ENCODE measurements around the gene PRMT3.

Gene PRMT3
- total RNA-seq = 10.8 to 76.6 (median 34.5) reads per million in 9 experiments

- Mint-ChIP-seq H3K36me3 (ENCODE audit: insufficient read depth) (peaks cover 26% of the 10 kb centered on the region), H3K27me3 (no peaks in the 10 kb centered on the region), H3K9me3 (no peaks in the 10 kb centered on the region), H3K4me3 (peak within 1 kb of the TSS; percentile 97 to 98), H3K4me1 (ENCODE audit: low read depth in 2 of 2) (peaks cover 22 to 23% of the 10 kb centered on the region in 2 donors), H3K27ac (peak within 1 kb of the TSS; percentile 99)
- peak; percentile 84 for ATAC-seq (replicated peaks)
- DNase-seq = peak; percentile 98 to 99 (median 98)
Measured at GRCh38 chr11:20387261-20388095, at the start of gene PRMT3. TSS of gene PRMT3 (plus strand) at chr11:20387716. CDS start at chr11:20387747, 31 bp downstream.

GRCh38 chr11:20342347-20343141 is 45.0 kb upstream of the PRMT3 start:
- Mint-ChIP-seq H3K27me3 (peaks cover 87 to 96% of the 10 kb centered on the region in 2 donors), H3K27ac (no peak overlapping the region), H3K9me3 (no peaks in the 10 kb centered on the region), H3K4me3 (no peak overlapping the region), H3K4me1 (ENCODE audit: low read depth in 2 of 2) (no peaks in the 10 kb centered on the region), H3K36me3 (ENCODE audit: insufficient read depth) (no peaks in the 10 kb centered on the region)
- DNase-seq (no peak), ATAC-seq (replicated peaks) (no peak)

DNA sequence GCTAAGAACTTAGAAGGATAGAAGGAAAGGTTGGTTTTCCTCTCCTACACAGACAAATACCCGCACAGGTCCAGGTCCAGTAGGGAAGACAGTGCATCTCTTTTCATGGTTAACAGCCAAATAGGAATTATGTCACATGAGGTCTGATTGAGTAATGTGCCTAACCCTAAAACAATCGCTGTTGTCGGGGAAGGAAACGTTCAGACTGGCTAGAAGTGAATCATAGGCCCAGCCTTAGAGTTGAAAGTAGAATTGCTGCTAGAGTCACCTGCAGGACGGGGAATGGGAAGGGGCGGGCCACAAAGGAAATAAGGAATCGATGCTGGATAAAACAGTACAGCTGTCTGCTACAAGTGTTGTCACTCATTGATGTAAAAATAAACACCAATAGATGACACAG is 36.4 kb upstream of the PRMT3 start:
- DNase-seq (no peak), ATAC-seq (replicated peaks) (no peak)
- H3K4me3 Mint-ChIP-seq = no peak overlapping the region
- peaks cover 0 to 1% of the 10 kb centered on the region in 2 donors for H3K4me1 Mint-ChIP-seq (ENCODE audit: low read depth in 2 of 2)
- no peaks in the 10 kb centered on the region for H3K9me3 Mint-ChIP-seq
- H3K27ac Mint-ChIP-seq = no peak overlapping the region
- peaks cover 21 to 39% of the 10 kb centered on the region in 2 donors for H3K27me3 Mint-ChIP-seq
- no peaks in the 10 kb centered on the region for H3K36me3 Mint-ChIP-seq (ENCODE audit: insufficient read depth)

DNA sequence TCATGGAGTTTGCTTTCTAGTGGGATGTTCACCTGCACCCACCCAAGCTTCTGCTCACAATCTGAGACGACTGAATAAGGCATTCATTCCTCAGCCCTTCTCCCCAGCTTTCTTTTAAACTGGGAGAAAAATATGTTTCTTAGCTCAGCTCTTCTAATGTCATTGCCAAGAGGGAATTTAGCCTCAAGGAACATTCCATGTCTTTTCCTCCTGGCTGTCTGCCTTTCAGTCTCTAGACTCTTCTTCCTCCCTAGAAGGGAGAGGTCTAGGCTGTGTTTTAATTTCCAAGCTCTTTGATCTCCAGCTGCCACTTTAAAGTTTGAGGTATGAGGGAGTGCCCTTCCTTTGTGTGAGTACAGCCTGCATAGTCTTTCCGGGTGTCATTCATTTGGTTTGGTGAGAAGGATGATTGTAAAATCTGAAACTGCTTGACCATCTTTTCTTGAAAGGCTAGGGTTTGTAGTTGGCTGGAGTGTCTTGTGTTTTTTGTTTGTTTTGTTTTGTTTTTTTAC is 35.7 kb upstream of the PRMT3 start:
- Mint-ChIP-seq H3K4me1 (ENCODE audit: low read depth in 2 of 2) (peaks cover 0 to 1% of the 10 kb centered on the region in 2 donors), H3K36me3 (ENCODE audit: insufficient read depth) (no peaks in the 10 kb centered on the region), H3K4me3 (no peak overlapping the region), H3K27ac (no peak overlapping the region), H3K27me3 (peaks cover 14 to 33% of the 10 kb centered on the region in 2 donors), H3K9me3 (no peaks in the 10 kb centered on the region)
- no peak for DNase-seq
- no peak for ATAC-seq (replicated peaks)

GRCh38 chr11:20353829-20354434 is 33.6 kb upstream of the PRMT3 start:
- no peak overlapping the region for H3K27ac Mint-ChIP-seq
- H3K36me3 Mint-ChIP-seq (ENCODE audit: insufficient read depth) = no peaks in the 10 kb centered on the region
- peaks cover 0 to 1% of the 10 kb centered on the region in 2 donors for H3K4me1 Mint-ChIP-seq (ENCODE audit: low read depth in 2 of 2)
- no peak overlapping the region for H3K4me3 Mint-ChIP-seq
- ATAC-seq (replicated peaks) (peak; percentile 53), DNase-seq (no peak)
- H3K27me3 Mint-ChIP-seq = peaks cover 6 to 25% of the 10 kb centered on the region in 2 donors
- no peaks in the 10 kb centered on the region for H3K9me3 Mint-ChIP-seq

DNA sequence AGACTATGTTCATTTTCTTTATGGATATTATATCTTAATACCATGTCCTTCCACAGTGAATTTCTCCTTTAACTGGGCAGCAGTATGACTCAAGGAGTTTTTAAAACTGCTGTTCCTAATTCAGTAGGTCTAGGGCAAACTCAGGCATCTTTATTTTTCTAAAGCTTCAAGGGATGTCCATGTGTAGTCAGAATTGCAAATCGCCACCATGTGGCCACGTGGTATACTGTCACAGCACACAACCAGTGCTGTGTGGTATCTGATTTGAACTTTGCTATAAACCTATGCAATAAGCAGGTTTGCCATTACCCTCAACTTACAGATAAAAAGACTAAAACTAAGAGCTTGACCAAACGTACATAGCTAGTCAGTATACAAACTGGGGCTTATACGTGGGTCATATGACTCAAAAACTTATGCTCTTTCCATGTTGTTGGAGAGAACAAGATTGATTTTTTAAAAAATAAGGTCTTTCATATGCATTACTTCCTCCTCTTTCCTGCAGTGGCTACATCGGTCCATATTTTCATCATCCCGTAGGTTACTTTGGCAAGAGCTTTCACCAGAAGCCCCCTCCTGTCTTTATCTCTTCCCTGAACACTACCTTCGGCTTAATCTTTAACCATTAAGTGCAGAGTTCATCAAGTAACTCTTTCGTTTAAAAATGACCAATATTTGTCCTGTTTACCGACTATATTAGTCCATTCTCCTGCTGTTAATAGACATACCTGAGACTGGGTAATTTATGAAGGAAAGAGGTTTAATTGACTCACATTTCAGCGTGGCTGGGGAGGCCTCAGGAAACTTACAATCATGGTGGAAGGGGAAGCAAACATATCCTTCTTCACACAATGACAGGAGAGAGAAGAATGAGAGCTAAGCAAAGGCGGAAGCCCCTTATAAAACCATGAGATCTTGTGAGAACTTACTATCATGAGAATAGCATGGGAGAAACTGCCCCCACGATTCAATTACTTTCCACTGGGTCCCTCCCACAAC is 32.0 kb upstream of the PRMT3 start:
- ATAC-seq (replicated peaks) (peak; percentile 93), DNase-seq (peak; percentile 19 to 29 (median 20))
- no peaks in the 10 kb centered on the region for H3K9me3 Mint-ChIP-seq
- peaks cover 6 to 25% of the 10 kb centered on the region in 2 donors for H3K27me3 Mint-ChIP-seq
- H3K4me3 Mint-ChIP-seq = no peak overlapping the region
- H3K4me1 Mint-ChIP-seq (ENCODE audit: low read depth in 2 of 2) = peaks cover 3 to 5% of the 10 kb centered on the region in 2 donors
- H3K27ac Mint-ChIP-seq = no peak overlapping the region
- no peaks in the 10 kb centered on the region for H3K36me3 Mint-ChIP-seq (ENCODE audit: insufficient read depth)

DNA sequence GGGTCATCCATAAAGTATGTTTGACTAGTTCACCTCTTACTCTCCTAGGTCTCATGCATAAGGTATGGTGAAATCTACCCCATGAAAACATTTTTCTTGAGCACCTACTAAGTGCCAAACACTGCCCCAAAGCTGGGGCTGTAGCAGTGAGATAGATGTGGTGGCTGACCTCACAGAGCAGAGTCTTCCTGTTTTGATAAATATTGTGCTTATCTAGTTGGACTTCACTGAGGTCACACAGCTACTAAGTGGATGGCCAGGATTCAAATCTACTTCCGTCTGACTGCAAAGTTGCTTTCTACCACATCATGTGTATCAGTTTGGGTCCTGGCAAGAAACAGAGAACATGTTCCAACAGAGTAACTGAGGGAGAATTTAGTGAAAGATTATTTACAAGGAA is 30.4 kb upstream of the PRMT3 start:
- no peak overlapping the region for H3K4me3 Mint-ChIP-seq
- H3K36me3 Mint-ChIP-seq (ENCODE audit: insufficient read depth) = no peaks in the 10 kb centered on the region
- peaks cover 11 to 13% of the 10 kb centered on the region in 2 donors for H3K4me1 Mint-ChIP-seq (ENCODE audit: low read depth in 2 of 2)
- no peak for DNase-seq
- no peak for ATAC-seq (replicated peaks)
- no peaks in the 10 kb centered on the region for H3K9me3 Mint-ChIP-seq
- H3K27me3 Mint-ChIP-seq = peaks cover 1 to 18% of the 10 kb centered on the region in 2 donors
- H3K27ac Mint-ChIP-seq = no peak overlapping the region

GRCh38 chr11:20360650-20361049 is 26.9 kb upstream of the PRMT3 start:
- Mint-ChIP-seq H3K27me3 (peaks cover 0 to 8% of the 10 kb centered on the region in 2 donors), H3K9me3 (no peaks in the 10 kb centered on the region), H3K27ac (peak overlapping the region; percentile 38 to 93), H3K4me1 (ENCODE audit: low read depth in 2 of 2) (peaks cover 30 to 39% of the 10 kb centered on the region in 2 donors), H3K4me3 (peak overlapping the region; percentile 56 to 75), H3K36me3 (ENCODE audit: insufficient read depth) (peaks cover 11% of the 10 kb centered on the region)
- ATAC-seq (replicated peaks) = peak; percentile 17
- peak in 2 of 3 experiments; percentile 15 to 33 for DNase-seq

DNA sequence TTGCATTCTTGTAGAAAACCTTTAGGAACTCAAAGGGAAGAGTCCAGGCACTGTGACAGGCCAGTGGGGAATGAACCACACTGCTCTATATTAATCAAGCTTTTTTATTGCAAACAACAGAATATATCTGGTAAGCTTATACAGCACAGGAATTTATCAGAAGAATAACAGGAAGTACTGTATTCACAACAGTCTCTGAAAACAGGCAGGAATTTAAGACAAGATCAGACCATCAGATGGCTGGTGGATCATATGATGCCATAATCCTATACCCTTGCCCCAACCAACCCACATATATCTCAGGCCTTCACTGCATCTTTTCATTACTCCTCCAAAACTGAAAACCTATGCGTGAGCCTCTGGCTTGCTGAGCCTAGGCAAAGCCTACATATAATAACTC is 25.0 kb upstream of the PRMT3 start:
- Mint-ChIP-seq H3K4me1 (ENCODE audit: low read depth in 2 of 2) (peaks cover 45 to 55% of the 10 kb centered on the region in 2 donors), H3K9me3 (no peaks in the 10 kb centered on the region), H3K4me3 (peak overlapping the region; percentile 76 to 83), H3K27ac (peak overlapping the region; percentile 76 to 90), H3K27me3 (peaks cover 0 to 3% of the 10 kb centered on the region in 2 donors), H3K36me3 (ENCODE audit: insufficient read depth) (peaks cover 14% of the 10 kb centered on the region)
- no peak for ATAC-seq (replicated peaks)
- no peak for DNase-seq

DNA sequence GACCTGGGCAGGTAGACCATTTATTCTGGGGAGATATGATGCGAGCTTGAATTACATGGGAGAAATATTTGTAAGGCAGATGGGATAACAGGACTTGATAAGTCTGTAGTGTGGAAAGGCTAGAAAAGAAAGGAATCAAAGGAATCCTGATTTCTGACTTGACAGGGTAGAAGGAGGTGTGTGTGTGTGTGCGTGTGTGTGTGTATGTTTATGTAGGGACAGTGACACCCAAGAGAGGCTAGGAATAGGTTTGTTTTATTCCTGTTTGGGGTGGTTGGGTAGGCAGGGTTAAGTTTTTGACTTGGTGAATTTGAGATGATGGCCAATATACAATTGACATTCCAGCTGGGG is 24.4 kb upstream of the PRMT3 start:
- DNase-seq = no peak
- H3K36me3 Mint-ChIP-seq (ENCODE audit: insufficient read depth) = peaks cover 14% of the 10 kb centered on the region
- H3K27me3 Mint-ChIP-seq = no peaks in the 10 kb centered on the region
- no peaks in the 10 kb centered on the region for H3K9me3 Mint-ChIP-seq
- peak overlapping the region; percentile 76 to 83 for H3K4me3 Mint-ChIP-seq
- peaks cover 46 to 57% of the 10 kb centered on the region in 2 donors for H3K4me1 Mint-ChIP-seq (ENCODE audit: low read depth in 2 of 2)
- peak; percentile 2 for ATAC-seq (replicated peaks)
- peak overlapping the region; percentile 76 to 90 for H3K27ac Mint-ChIP-seq

DNA sequence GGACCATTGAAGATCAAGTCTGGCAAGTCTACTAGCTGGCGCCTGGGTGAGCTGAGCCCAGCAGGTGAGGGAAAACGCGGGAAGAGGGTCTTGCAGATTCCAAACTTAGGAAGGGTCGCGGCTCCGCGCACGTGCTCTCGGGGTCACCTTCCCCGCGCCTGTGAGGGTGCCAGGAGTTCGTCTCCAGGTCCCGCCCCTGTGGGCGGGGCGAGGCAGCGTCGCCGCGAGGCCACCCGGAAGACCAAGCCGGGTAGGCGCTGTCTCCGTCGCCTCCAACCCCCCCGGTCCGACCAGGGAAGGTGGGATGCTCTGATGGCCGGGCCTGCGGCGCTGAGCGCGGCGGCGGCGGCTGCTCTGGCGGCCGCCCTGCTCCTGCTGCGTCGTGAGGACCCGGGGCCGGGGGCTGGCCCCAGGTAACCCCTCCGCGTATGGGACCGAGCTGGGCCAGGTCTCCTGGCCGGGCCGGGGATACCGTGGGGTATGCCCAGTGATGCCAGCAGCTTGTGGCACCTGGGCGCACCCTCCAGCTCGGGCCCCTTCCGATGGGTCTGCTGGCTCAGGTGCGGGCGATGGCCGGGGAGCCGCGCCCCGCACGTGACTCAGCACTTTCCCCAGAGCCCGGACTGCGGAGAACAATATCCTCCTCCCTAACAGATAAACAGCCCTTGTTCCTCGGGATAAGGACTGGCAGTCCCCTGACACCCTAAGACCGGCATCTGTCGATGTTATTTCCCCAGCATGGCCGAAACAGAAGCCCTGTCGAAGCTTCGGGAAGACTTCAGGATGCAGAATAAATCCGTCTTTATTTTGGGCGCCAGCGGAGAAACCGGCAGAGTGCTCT is 23.8 kb upstream of the PRMT3 start, which contains the start of gene HTATIP2:
TSS of gene HTATIP2 (plus strand) at position 215 of the 841 bp plus-strand sequence. CDS start at position 739, 524 bp downstream.
- DNase-seq (peak; percentile 62 to 70 (median 69)), ATAC-seq (replicated peaks) (peak; percentile 95)
- H3K9me3 Mint-ChIP-seq = no peaks in the 10 kb centered on the region
- peaks cover 46 to 59% of the 10 kb centered on the region in 2 donors for H3K4me1 Mint-ChIP-seq (ENCODE audit: low read depth in 2 of 2)
- peak within 1 kb of the TSS; percentile 76 to 83 for H3K4me3 Mint-ChIP-seq
- no peaks in the 10 kb centered on the region for H3K27me3 Mint-ChIP-seq
- peaks cover 14% of the 10 kb centered on the region for H3K36me3 Mint-ChIP-seq (ENCODE audit: insufficient read depth)
- peak within 1 kb of the TSS; percentile 76 to 90 for H3K27ac Mint-ChIP-seq

All from effector memory CD8-positive, alpha-beta T cell (primary cell).